Fibroblast of lung (primary cell): ENCODE results near the gene COQ8B. TPM values are rescaled to one million over a fixed set of nuclear protein-coding genes. Genes with fewer than 3 reads are reported as not detected.

Experiments used
- DNase-seq, 2 donors: peaks; one replicate each; pipeline versions ENCODE4 v3.0.0 to v3.0.0-alpha.2; 2010; ENCODE audit warnings: low read depth in 2 of 2
- H2AFZ ChIP-seq: 2 replicates; pipeline ENCODE4 v1.5.1; 2012; ENCODE audit warnings: low read length, control low read depth, inconsistent platforms
- H3K27ac ChIP-seq: 2 replicates; pipeline ENCODE4 v1.5.1; 2011; ENCODE audit warnings: low read length, control low read depth; ENCODE audit not compliant: insufficient read depth
- H3K27me3 ChIP-seq: 2 replicates; pipeline ENCODE4 v1.5.1; 2011; ENCODE audit warnings: mild to moderate bottlenecking, low read length; ENCODE audit not compliant: control insufficient read depth, insufficient read depth
- H3K36me3 ChIP-seq: 2 replicates; pipeline ENCODE4 v1.5.1; 2011; ENCODE audit warnings: low read length; ENCODE audit not compliant: control insufficient read depth, insufficient read depth
- H3K4me1 ChIP-seq: 2 replicates; pipeline ENCODE4 v1.5.1; 2011; ENCODE audit warnings: low read length; ENCODE audit not compliant: control insufficient read depth, insufficient read depth; ENCODE audit errors: extremely low read depth
- H3K4me2 ChIP-seq: 2 replicates; pipeline ENCODE4 v1.5.1; 2011; ENCODE audit warnings: low read length, control low read depth; ENCODE audit not compliant: insufficient read depth; ENCODE audit errors: extremely low read depth
- H3K4me3 ChIP-seq, 4 experiments: fragments of 200-600 bp in 1 of 4; sonication (generic) in 1 of 4; replicated peaks in 1 of 4; 2 replicates each; pipeline ENCODE4 v1.5.1; 2011 to 2016; ENCODE audit warnings: low read length in 4 of 4, low read depth in 3 of 4, mild to moderate bottlenecking in 3 of 4, control low read depth in 2 of 4, inconsistent platforms in 1 of 4, mixed read lengths in 1 of 4; ENCODE audit not compliant: insufficient read depth in 1 of 4; ENCODE audit errors: control extremely low read depth in 1 of 4
- H3K79me2 ChIP-seq: 2 replicates; pipeline ENCODE4 v1.5.1; 2012; ENCODE audit warnings: mild to moderate bottlenecking, low read length, inconsistent platforms; ENCODE audit not compliant: control insufficient read depth, insufficient read depth
- H3K9ac ChIP-seq: 2 replicates; pipeline ENCODE4 v1.5.1; 2011; ENCODE audit warnings: mild to moderate bottlenecking, low read length, control low read depth; ENCODE audit not compliant: insufficient read depth
- H3K9me3 ChIP-seq: 2 replicates; pipeline ENCODE4 v1.5.1; 2012; ENCODE audit warnings: low read depth, low read length; ENCODE audit not compliant: control insufficient read depth, insufficient read depth
- H4K20me1 ChIP-seq: 2 replicates; pipeline ENCODE4 v1.5.1; 2011; ENCODE audit warnings: low read length; ENCODE audit not compliant: control insufficient read depth, insufficient read depth; ENCODE audit errors: extremely low read depth
- EZH2 ChIP-seq: IDR thresholded peaks from 2 replicates; pipeline ENCODE4 v1.5.1; 2012; ENCODE audit warnings: low read length, control low read depth, mild to moderate bottlenecking; ENCODE audit errors: missing control alignments
- polyA plus RNA-seq, 2 donors: library from polyadenylated mRNA; depleted of rRNA in 1 of 2; stranded (reverse) in 1 of 2; unstranded in 1 of 2; fragments of >200 nt; gene quantifications; 2 replicates each; pipeline ENCODE4 v1.2.1, GENCODE V29; 2011 to 2012; ENCODE audit warnings: missing spikeins in 1 of 2
- total RNA-seq: library from RNA; depleted of rRNA; stranded (reverse); fragments of >200 nt; gene quantifications from 2 replicates; pipeline ENCODE4 v1.2.1, GENCODE V29; 2014
- TF ChIP-seq, protein P1 (sequence below), 2 donors: IDR thresholded peaks in 1 of 2; conservative IDR thresholded peaks in 1 of 2; 1 replicate in 1 of 2; 2 replicates in 1 of 2; pipeline ENCODE4 v1.5.1; 2011 to 2012; ENCODE audit warnings: low read length in 2 of 2, control low read depth in 1 of 2, inconsistent platforms in 1 of 2, low read depth in 1 of 2, mild to moderate bottlenecking in 1 of 2

The COQ8B gene
- total and polyA plus RNA-seq, 2 donors (not counting 1 experiment from before 2014, with no cell fraction given), result 13.7 to 43.4 TPM

DNA sequence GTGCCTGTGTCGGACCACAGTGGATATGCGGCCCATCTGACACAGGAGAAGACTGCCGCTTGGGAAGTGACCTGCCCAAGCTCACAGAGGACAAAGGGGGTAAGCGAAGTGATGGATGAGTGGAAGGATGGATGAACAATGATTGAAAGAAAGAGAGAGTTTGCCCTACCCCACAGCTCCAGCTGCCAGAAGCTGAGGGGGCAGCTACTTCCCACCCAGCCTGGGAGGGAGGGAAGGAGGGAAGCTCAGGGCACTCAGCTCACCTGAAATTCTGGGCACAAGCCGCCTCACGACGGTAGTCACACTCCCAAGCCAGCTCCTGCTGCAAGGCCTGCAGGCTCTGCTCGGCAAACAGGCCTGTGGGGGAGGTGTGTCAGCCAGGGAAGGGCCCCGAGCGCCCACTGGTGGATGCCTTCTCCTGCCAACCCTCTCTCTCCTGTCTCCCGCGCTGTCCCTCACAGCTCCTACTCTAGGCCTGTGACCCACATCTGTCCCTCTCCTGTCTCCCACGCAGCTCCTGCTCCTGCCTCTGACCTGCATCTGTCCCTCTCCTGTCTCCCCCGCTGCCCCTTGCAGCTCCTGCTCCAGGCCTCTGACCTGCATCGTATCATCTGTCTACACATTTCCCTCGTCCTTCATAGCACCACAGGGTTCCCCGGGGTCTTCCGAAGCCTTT lies 14.2 kb downstream of the COQ8B start:
- no peaks in the 10 kb centered on the region for H3K27me3 ChIP-seq
- no peak overlapping the region for H3K4me2 ChIP-seq
- H3K79me2 ChIP-seq, result no peaks in the 10 kb centered on the region
- no peaks in the 10 kb centered on the region for H4K20me1 ChIP-seq
- no peak overlapping the region for H3K4me3 ChIP-seq
- H3K9ac ChIP-seq, result no peak overlapping the region
- TF ChIP-seq EZH2, result no peak
- TF ChIP-seq, protein P1, sequence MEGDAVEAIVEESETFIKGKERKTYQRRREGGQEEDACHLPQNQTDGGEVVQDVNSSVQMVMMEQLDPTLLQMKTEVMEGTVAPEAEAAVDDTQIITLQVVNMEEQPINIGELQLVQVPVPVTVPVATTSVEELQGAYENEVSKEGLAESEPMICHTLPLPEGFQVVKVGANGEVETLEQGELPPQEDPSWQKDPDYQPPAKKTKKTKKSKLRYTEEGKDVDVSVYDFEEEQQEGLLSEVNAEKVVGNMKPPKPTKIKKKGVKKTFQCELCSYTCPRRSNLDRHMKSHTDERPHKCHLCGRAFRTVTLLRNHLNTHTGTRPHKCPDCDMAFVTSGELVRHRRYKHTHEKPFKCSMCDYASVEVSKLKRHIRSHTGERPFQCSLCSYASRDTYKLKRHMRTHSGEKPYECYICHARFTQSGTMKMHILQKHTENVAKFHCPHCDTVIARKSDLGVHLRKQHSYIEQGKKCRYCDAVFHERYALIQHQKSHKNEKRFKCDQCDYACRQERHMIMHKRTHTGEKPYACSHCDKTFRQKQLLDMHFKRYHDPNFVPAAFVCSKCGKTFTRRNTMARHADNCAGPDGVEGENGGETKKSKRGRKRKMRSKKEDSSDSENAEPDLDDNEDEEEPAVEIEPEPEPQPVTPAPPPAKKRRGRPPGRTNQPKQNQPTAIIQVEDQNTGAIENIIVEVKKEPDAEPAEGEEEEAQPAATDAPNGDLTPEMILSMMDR (conservative IDR thresholded peaks at IDR 0.05 in 1 of 2, IDR thresholded peaks at IDR 0.05 in 1 of 2; ENCODE audit: low read depth in 1 of 2, low read length in 2 of 2), result peak; percentile 9 to 56
- no peak overlapping the region for H3K27ac ChIP-seq
- H3K9me3 ChIP-seq, result no peaks in the 10 kb centered on the region
- H3K4me1 ChIP-seq, result no peaks in the 10 kb centered on the region
- peaks cover 18% of the 10 kb centered on the region for H3K36me3 ChIP-seq
- DNase-seq, result peak; percentile 26 to 30
- no peak overlapping the region for H2AFZ ChIP-seq

DNA sequence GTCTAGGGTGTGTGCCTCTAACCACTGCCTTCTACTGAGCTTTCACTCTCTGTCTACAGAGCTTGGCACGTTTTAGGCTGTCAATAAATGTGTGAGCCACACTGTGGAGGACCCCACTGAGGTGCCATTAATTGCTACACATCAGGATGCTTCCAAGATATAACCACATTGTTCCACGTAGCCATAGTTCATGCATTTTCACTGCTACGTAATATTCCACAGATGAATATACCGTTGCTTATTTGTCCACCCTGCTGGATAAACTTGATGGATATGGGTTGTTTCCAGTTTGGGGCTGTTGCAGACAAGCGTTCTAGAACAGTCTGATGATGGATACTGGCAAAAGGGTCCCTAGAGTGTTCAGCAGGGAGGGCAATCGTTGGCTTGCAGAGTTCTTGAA lies 14.9 kb downstream of the COQ8B start:
- peaks cover 18% of the 10 kb centered on the region for H3K36me3 ChIP-seq

DNA sequence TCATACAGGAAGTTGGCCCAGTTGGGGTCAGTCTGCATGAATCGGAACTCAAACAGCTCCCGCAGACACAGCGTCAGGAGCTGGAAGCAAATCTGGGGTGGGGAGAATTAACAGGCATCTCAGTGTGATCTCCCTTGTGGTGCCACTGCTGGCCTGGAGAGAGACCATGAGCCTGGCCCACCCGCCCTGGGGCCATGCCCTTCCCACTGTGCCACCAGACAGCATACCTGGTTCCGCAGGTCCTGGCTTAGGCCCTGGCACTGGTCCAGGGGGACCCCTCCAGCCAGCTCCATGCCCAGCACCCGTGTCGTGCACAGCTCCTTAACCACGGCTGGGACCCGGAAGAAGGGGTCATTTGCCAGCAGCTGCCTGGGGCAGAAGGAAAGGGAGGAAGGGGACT lies 16.6 kb downstream of the COQ8B start:
- H3K79me2 ChIP-seq, result no peaks in the 10 kb centered on the region
- no peak overlapping the region for H3K27ac ChIP-seq
- no peak overlapping the region for H3K9ac ChIP-seq
- no peaks in the 10 kb centered on the region for H3K9me3 ChIP-seq
- H3K4me2 ChIP-seq, result no peak overlapping the region
- no peaks in the 10 kb centered on the region for H3K4me1 ChIP-seq
- H3K27me3 ChIP-seq, result no peaks in the 10 kb centered on the region
- peaks cover 18% of the 10 kb centered on the region for H3K36me3 ChIP-seq
- H2AFZ ChIP-seq, result no peak overlapping the region
- no peaks in the 10 kb centered on the region for H4K20me1 ChIP-seq
- no peak overlapping the region for H3K4me3 ChIP-seq
- DNase-seq, result no peak
- TF ChIP-seq, protein P1 (conservative IDR thresholded peaks at IDR 0.05 in 1 of 2, IDR thresholded peaks at IDR 0.05 in 1 of 2; ENCODE audit: low read depth in 1 of 2, low read length in 2 of 2), result no peak
- TF ChIP-seq EZH2, result no peak

More for the DNA sequence above, 14.9 kb downstream of the COQ8B start:
- H3K27ac ChIP-seq, result no peak overlapping the region
- H3K4me3 ChIP-seq, result no peak overlapping the region
- no peak overlapping the region for H2AFZ ChIP-seq
- no peaks in the 10 kb centered on the region for H3K9me3 ChIP-seq
- no peaks in the 10 kb centered on the region for H3K4me1 ChIP-seq
- H3K4me2 ChIP-seq, result no peak overlapping the region
- H4K20me1 ChIP-seq, result no peaks in the 10 kb centered on the region
- no peak for DNase-seq
- no peaks in the 10 kb centered on the region for H3K79me2 ChIP-seq
- H3K9ac ChIP-seq, result no peak overlapping the region
- H3K27me3 ChIP-seq, result no peaks in the 10 kb centered on the region
- TF ChIP-seq EZH2, result no peak
- TF ChIP-seq, protein P1 (conservative IDR thresholded peaks at IDR 0.05 in 1 of 2, IDR thresholded peaks at IDR 0.05 in 1 of 2; ENCODE audit: low read depth in 1 of 2, low read length in 2 of 2), result no peak
